Panc1 (cell line): ENCODE results near the gene PPP6R2.

Experiments
- SIN3A ChIP-seq: IDR thresholded peaks from 2 replicates; pipeline ENCODE4 v1.6.1; 2012; ENCODE audit warnings: low read depth, mild to moderate bottlenecking, low read length, moderate library complexity, borderline replicate concordance; ENCODE audit not compliant: insufficient read depth
- TF ChIP-seq, protein P1 (sequence below): fragments of 450-650 bp; IDR thresholded peaks from 2 replicates; pipeline ENCODE4 v1.5.1; 2017; ENCODE audit warnings: mild to moderate bottlenecking
- TF ChIP-seq, protein P2 (sequence below), 2 experiments: IDR thresholded peaks; 2 replicates each; pipeline ENCODE4 v1.6.1; 2011 to 2012; ENCODE audit warnings: low read depth in 2 of 2, control low read depth in 1 of 2, low read length in 1 of 2, mild to moderate bottlenecking in 1 of 2, moderate library complexity in 1 of 2; ENCODE audit not compliant: insufficient read depth in 1 of 2

DNA sequence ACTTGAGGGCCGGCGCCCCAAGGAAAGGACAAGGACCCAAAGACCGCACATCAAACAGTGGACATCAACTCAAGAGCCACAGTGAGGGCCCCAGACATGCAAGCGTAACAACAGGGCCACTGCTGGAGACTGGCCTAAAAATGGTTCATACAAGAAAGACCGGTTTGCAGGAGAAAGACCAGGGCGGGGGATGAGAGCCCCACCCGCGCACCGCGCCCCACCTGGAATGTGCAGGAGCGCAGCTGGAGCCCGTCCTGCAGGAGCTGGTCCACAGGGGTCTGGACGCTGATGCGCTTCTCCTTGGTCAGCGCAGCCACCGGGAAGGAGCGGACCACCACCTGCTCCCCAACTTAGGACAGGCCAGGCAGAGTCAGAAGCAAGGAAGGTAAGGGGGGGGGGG is 117.8 kb downstream of the PPP6R2 start:
- TF ChIP-seq, protein P1, sequence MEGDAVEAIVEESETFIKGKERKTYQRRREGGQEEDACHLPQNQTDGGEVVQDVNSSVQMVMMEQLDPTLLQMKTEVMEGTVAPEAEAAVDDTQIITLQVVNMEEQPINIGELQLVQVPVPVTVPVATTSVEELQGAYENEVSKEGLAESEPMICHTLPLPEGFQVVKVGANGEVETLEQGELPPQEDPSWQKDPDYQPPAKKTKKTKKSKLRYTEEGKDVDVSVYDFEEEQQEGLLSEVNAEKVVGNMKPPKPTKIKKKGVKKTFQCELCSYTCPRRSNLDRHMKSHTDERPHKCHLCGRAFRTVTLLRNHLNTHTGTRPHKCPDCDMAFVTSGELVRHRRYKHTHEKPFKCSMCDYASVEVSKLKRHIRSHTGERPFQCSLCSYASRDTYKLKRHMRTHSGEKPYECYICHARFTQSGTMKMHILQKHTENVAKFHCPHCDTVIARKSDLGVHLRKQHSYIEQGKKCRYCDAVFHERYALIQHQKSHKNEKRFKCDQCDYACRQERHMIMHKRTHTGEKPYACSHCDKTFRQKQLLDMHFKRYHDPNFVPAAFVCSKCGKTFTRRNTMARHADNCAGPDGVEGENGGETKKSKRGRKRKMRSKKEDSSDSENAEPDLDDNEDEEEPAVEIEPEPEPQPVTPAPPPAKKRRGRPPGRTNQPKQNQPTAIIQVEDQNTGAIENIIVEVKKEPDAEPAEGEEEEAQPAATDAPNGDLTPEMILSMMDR: no peak
- no peak for TF ChIP-seq SIN3A
- TF ChIP-seq, protein P2, sequence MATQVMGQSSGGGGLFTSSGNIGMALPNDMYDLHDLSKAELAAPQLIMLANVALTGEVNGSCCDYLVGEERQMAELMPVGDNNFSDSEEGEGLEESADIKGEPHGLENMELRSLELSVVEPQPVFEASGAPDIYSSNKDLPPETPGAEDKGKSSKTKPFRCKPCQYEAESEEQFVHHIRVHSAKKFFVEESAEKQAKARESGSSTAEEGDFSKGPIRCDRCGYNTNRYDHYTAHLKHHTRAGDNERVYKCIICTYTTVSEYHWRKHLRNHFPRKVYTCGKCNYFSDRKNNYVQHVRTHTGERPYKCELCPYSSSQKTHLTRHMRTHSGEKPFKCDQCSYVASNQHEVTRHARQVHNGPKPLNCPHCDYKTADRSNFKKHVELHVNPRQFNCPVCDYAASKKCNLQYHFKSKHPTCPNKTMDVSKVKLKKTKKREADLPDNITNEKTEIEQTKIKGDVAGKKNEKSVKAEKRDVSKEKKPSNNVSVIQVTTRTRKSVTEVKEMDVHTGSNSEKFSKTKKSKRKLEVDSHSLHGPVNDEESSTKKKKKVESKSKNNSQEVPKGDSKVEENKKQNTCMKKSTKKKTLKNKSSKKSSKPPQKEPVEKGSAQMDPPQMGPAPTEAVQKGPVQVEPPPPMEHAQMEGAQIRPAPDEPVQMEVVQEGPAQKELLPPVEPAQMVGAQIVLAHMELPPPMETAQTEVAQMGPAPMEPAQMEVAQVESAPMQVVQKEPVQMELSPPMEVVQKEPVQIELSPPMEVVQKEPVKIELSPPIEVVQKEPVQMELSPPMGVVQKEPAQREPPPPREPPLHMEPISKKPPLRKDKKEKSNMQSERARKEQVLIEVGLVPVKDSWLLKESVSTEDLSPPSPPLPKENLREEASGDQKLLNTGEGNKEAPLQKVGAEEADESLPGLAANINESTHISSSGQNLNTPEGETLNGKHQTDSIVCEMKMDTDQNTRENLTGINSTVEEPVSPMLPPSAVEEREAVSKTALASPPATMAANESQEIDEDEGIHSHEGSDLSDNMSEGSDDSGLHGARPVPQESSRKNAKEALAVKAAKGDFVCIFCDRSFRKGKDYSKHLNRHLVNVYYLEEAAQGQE (IDR thresholded peaks at IDR 0.05; ENCODE audit: insufficient read depth in 1 of 2, low read depth in 2 of 2, low read length in 1 of 2): no peak
